Mucosa of stomach (tissue), 1 donor: Measurements from ENCODE around the gene SRY.
"Not testable (repeated sequence)": the region's sequence is repeated elsewhere in the genome, so short reads cannot be mapped to it uniquely, and the experiment has no call there.

Experiments used
- H3K27me3 ChIP-seq: one replicate; pipeline ENCODE4 v1.7.0; 2013; ENCODE audit warnings: mild to moderate bottlenecking, low read length; ENCODE audit not compliant: control insufficient read depth, insufficient read depth
- H3K36me3 ChIP-seq: one replicate; pipeline ENCODE4 v1.7.0; 2013; ENCODE audit warnings: low read length; ENCODE audit not compliant: control insufficient read depth, insufficient read depth
- H3K4me1 ChIP-seq: one replicate; pipeline ENCODE4 v1.7.0; 2013; ENCODE audit warnings: mild to moderate bottlenecking, low read length; ENCODE audit not compliant: control insufficient read depth, insufficient read depth
- H3K4me3 ChIP-seq: one replicate; pipeline ENCODE4 v1.7.0; 2013; ENCODE audit warnings: low read length
- H3K9ac ChIP-seq: one replicate; pipeline ENCODE4 v1.7.0; 2013; ENCODE audit warnings: mild to moderate bottlenecking, low read length, moderate library complexity
- H3K9me3 ChIP-seq: one replicate; pipeline ENCODE4 v1.7.0; 2013; ENCODE audit warnings: mild to moderate bottlenecking, low read length, moderate library complexity; ENCODE audit not compliant: control insufficient read depth
- donor health status: Pancreatic carcinoma.

Gene SRY

GRCh38 chrY:2787600-2787999 is at the start of gene SRY:
Gene SRY (minus strand): TSS chrY:2787682. CDS start chrY:2787603, 79 bp downstream.
- Histone ChIP-seq H3K36me3 (no peaks in the 10 kb centered on the region), H3K4me3 (no peak within 1 kb of the TSS), H3K9me3 (no peaks in the 10 kb centered on the region), H3K9ac (no peak within 1 kb of the TSS), H3K27me3 (no peaks in the 10 kb centered on the region), H3K4me1 (no peaks in the 10 kb centered on the region)

GRCh38 chrY:2837078-2837477 is 49.6 kb upstream of the SRY start:
- no peaks in the 10 kb centered on the region for H3K9me3 ChIP-seq
- H3K4me1 ChIP-seq: no peaks in the 10 kb centered on the region
- no peaks in the 10 kb centered on the region for H3K27me3 ChIP-seq
- H3K4me3 ChIP-seq: no peak overlapping the region
- no peaks in the 10 kb centered on the region for H3K36me3 ChIP-seq
- no peak overlapping the region for H3K9ac ChIP-seq

DNA sequence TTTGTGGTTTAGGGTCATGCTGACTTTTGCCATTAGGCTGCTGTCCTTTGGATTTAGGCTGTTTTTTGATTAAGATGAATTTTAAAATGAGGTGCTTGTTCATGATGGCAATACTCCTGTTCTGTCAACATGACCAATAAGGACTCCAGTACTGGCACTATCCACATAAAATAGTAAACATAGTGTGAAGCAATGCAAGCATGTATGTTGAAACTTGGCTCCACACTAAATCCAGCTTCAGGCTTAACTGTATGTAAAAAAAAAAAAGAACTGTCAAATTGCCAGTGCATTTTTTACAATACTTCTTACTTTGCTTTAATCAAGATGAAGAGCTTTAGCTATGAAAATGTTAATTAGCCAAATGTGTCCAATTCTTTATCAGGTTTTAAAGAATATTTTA is 47.7 kb upstream of the SRY start:
- no peaks in the 10 kb centered on the region for H3K9me3 ChIP-seq
- H3K36me3 ChIP-seq: no peaks in the 10 kb centered on the region
- H3K9ac ChIP-seq: no peak overlapping the region
- no peaks in the 10 kb centered on the region for H3K27me3 ChIP-seq
- no peak overlapping the region for H3K4me3 ChIP-seq
- no peaks in the 10 kb centered on the region for H3K4me1 ChIP-seq

GRCh38 chrY:2828497-2828896 is 41.0 kb upstream of the SRY start:
- Histone ChIP-seq H3K27me3 (no peaks in the 10 kb centered on the region), H3K9ac (no peak overlapping the region), H3K36me3 (no peaks in the 10 kb centered on the region), H3K4me1 (no peaks in the 10 kb centered on the region), H3K4me3 (no peak overlapping the region), H3K9me3 (no peaks in the 10 kb centered on the region)

DNA sequence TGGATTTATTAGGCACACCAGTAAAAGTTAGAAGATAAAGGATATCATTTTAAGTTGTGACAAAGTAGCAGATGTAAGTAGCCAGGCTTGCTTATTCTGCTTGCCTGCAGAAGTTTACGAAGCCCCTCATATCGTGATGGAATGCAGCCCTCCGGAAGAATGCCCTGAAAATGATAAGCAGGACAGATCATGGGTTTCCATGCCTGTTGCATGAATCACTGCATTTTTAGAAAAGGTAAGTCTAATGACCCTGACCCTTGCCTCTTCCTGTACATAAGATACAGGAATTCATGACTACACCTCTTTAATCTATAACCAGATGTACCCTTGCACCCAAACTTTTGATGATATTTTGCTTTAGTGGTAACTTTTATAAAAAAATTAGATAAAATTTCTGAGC is 37.0 kb upstream of the SRY start:
- H3K36me3 ChIP-seq: no peaks in the 10 kb centered on the region
- H3K27me3 ChIP-seq: no peaks in the 10 kb centered on the region
- H3K4me3 ChIP-seq: no peak overlapping the region
- no peaks in the 10 kb centered on the region for H3K4me1 ChIP-seq
- H3K9me3 ChIP-seq: no peaks in the 10 kb centered on the region
- H3K9ac ChIP-seq: no peak overlapping the region

DNA sequence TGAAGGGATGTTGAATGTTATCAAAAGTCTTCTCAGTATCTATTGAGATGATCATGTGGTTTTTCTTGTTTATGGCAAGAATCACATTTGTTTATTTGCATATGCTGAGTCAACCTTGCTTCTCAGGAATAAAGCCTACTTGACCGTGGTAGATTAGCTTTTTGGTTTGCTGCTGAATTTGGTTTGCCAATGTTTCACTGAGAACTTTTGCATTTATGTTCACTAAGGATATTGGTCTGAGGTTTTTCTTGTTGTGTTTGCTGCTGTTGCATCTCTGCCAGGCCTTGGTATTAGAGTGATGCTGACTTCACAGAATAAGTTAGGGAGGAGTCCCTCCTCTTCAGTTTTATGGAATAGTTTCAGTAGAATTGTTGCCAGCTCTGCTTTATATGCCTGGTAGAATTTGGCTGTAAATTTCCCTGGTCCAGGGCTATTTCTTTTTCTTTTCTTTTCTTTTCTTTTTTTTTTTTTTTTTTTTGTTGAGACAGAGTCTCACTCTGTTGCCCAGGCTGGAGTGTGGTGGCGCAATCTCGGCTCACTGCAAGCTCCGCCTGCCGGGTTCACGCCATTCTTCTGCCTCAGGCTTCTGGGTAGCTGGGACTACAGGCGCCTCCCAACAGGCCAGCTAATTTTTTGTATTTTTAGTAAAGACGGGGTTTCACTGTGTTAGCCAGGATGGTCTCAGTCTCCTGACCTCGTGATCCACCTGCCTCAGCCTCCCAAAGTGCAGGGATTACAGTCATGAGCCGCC is 29.8 kb upstream of the SRY start:
- not testable (repeated sequence) for H3K9ac ChIP-seq, H3K4me1 ChIP-seq, H3K36me3 ChIP-seq, H3K4me3 ChIP-seq, H3K9me3 ChIP-seq, H3K27me3 ChIP-seq

DNA sequence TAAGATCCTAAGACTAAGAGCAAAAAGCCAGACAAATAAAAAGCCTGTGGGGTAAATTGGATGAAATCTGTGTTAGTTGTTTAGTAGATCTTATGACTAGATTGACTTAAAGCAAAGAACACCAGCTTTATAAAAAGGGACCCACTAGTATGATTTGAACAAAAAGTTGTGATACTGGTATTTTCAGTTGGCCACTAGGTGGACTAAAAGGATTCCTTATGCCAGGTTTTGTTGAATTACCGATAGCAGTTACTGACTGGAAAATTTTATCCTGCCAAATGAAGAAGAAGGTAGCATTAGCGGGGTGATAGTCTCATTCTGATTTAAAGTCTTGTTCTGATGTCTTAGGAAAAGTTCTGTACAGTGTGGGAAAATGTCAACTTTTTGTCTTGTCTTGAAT is 12.8 kb upstream of the SRY start:
- H3K9ac ChIP-seq: no peak overlapping the region
- H3K27me3 ChIP-seq: no peaks in the 10 kb centered on the region
- no peaks in the 10 kb centered on the region for H3K36me3 ChIP-seq
- no peaks in the 10 kb centered on the region for H3K4me1 ChIP-seq
- no peak overlapping the region for H3K4me3 ChIP-seq
- H3K9me3 ChIP-seq: no peaks in the 10 kb centered on the region

DNA sequence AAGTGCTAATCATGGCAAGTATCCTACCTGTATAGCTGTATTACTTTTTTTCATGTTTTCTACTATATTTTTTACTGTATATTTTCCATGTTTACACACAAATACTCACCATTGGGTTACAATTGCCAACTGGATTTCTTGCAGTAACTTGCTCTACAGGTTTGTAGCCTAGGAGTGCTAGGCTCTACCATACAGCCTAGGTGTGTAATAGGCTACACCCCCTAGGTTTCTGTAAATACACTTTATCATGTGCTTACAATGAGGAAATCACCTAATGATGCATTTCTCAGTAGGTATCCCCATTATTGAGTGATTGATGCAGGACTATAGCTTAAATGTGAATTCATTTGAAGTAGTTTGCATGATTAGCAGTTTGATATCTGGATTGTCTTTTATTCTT is 10.5 kb upstream of the SRY start:
- Histone ChIP-seq H3K9ac (no peak overlapping the region), H3K36me3 (no peaks in the 10 kb centered on the region), H3K4me3 (no peak overlapping the region), H3K27me3 (no peaks in the 10 kb centered on the region), H3K4me1 (no peaks in the 10 kb centered on the region), H3K9me3 (no peaks in the 10 kb centered on the region)

DNA sequence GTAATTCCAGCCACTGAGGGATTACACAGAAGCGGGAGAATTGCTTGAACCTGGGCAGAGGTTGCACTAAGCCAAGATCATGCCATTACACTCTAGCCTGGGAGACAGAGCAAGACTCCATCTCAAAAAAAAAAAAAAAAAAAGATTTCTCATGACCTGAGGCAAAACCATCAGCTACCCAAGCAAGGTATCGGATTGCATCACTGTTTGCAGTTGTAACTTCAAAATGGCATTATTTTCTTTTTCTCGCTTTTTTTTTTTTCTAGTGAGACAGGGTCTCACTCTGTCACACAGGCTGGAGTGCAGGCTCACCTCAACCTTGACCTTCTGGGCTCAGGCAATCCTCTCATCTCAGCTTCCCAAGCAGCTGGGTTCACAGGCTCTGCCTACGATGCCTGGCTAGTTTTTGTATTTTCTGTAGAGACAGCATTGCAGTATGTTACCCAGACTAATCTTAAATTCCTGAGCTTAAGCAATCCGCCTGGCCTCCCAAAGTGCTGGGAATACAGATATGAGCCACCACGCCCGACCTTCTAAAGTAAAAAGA is 9.6 kb upstream of the SRY start:
- Histone ChIP-seq H3K36me3 (no peaks in the 10 kb centered on the region), H3K4me1 (no peaks in the 10 kb centered on the region), H3K4me3 (no peak overlapping the region)

DNA sequence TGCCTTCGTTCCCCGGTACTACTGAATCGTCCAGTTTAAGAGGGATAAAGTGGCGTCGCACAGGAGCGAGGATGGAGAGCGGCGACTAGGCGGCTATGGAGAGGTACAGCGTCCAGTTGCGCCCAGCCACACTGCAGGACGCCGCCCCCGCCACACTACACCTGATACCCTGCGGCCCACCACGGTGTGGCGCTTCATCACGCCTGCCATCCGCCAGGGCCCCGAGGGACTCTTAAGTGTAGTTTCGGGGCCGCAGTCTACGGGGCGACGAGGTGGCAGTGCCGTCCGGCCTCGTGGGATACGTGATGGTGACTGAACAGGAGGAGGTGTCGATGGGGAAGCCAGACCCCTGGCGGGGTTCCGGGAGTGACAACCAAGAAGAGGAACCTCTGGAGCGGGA is 2.3 kb upstream of the SRY start:
- H3K36me3 ChIP-seq: no peaks in the 10 kb centered on the region
- no peaks in the 10 kb centered on the region for H3K27me3 ChIP-seq
- H3K4me3 ChIP-seq: no peak overlapping the region
- no peaks in the 10 kb centered on the region for H3K9me3 ChIP-seq
- no peaks in the 10 kb centered on the region for H3K4me1 ChIP-seq
- no peak overlapping the region for H3K9ac ChIP-seq

More for the DNA sequence above, 9.6 kb upstream of the SRY start:
- Histone ChIP-seq H3K27me3 (no peaks in the 10 kb centered on the region), H3K9ac (no peak overlapping the region), H3K9me3 (no peaks in the 10 kb centered on the region)

GRCh38 chrY:2786876-2787512 is 488 bp downstream of the SRY start:
- no peaks in the 10 kb centered on the region for H3K36me3 ChIP-seq
- H3K27me3 ChIP-seq: no peaks in the 10 kb centered on the region
- no peaks in the 10 kb centered on the region for H3K9me3 ChIP-seq
- no peak overlapping the region for H3K9ac ChIP-seq
- H3K4me3 ChIP-seq: no peak overlapping the region
- H3K4me1 ChIP-seq: no peaks in the 10 kb centered on the region
